Activated T-helper 1 cell treated with Interleukin-2 at 50 U/mL for 16 hours (primary cell): ENCODE measurements around the gene RPS6KC1.

Experiments
- DNase-seq: peaks from one replicate; pipeline ENCODE4 v3.0.0-alpha.2; 2020; ENCODE audit warnings: low read depth

RPS6KC1 gene

GRCh38 chr1:213221209-213221608 is 170.2 kb downstream of the RPS6KC1 start:
- DNase-seq, result no peak

- no peak for DNase-seq
These were observed 176.4 kb downstream of the RPS6KC1 start for GRCh38 chr1:213227458-213227857.

- no peak for DNase-seq
These were observed 180.8 kb downstream of the RPS6KC1 start for GRCh38 chr1:213231795-213232231.

- DNase-seq, result no peak
These were observed 191.8 kb downstream of the RPS6KC1 start for GRCh38 chr1:213242883-213243282.

GRCh38 chr1:213244664-213245091 is 193.6 kb downstream of the RPS6KC1 start:
- no peak for DNase-seq

- no peak for DNase-seq
These were observed 194.3 kb downstream of the RPS6KC1 start for GRCh38 chr1:213245260-213245910.

- DNase-seq, result no peak
These were observed 196.0 kb downstream of the RPS6KC1 start for GRCh38 chr1:213247038-213247437.

- no peak for DNase-seq
These were observed 198.4 kb downstream of the RPS6KC1 start for GRCh38 chr1:213249395-213249794.

- no peak for DNase-seq
These were observed 199.0 kb downstream of the RPS6KC1 start for GRCh38 chr1:213250041-213250440.

- no peak for DNase-seq
These were observed 199.4 kb downstream of the RPS6KC1 start for GRCh38 chr1:213250446-213250845.

GRCh38 chr1:213251972-213252371 is 200.9 kb downstream of the RPS6KC1 start:
- no peak for DNase-seq

GRCh38 chr1:213256438-213257087 is 205.5 kb downstream of the RPS6KC1 start:
- DNase-seq, result no peak

- DNase-seq, result no peak
These were observed 209.5 kb downstream of the RPS6KC1 start for GRCh38 chr1:213260311-213261075.

- DNase-seq, result no peak
These were observed 213.5 kb downstream of the RPS6KC1 start for GRCh38 chr1:213264531-213264930.

- DNase-seq, result no peak
These were observed 216.1 kb downstream of the RPS6KC1 start for GRCh38 chr1:213266983-213267772.

GRCh38 chr1:213268221-213268620 is 217.2 kb downstream of the RPS6KC1 start:
- no peak for DNase-seq

- no peak for DNase-seq
These were observed 218.8 kb downstream of the RPS6KC1 start for GRCh38 chr1:213269829-213270228.

- DNase-seq, result no peak
These were observed 222.5 kb downstream of the RPS6KC1 start for GRCh38 chr1:213273546-213273945.

- no peak for DNase-seq
These were observed 223.1 kb downstream of the RPS6KC1 start for GRCh38 chr1:213274140-213274539.

- DNase-seq, result no peak
These were observed 224.3 kb downstream of the RPS6KC1 start for GRCh38 chr1:213275293-213275692.

GRCh38 chr1:213276236-213276635 is 225.2 kb downstream of the RPS6KC1 start:
- DNase-seq, result no peak

GRCh38 chr1:213277036-213277435 is 226.0 kb downstream of the RPS6KC1 start:
- DNase-seq, result no peak
